H9 (cell line): Measurements from ENCODE around the gene PHF12. TPM values are rescaled to one million over a fixed set of nuclear protein-coding genes. Genes with fewer than 3 reads are reported as not detected.

Experiments used
- DNase-seq: peaks from one replicate; pipeline ENCODE4 v3.0.0-alpha.2; 2017
- H2AFZ ChIP-seq: one replicate; pipeline ENCODE4 v1.6.1; 2013; ENCODE audit warnings: mild to moderate bottlenecking, low read length, control low read depth, moderate library complexity
- H2AK5ac ChIP-seq: 2 replicates; pipeline ENCODE4 v1.6.1; 2013; ENCODE audit warnings: low read length, control low read depth, mixed read lengths; ENCODE audit not compliant: insufficient read length
- H2BK120ac ChIP-seq: one replicate; pipeline ENCODE4 v1.6.1; 2013; ENCODE audit warnings: low read depth, mild to moderate bottlenecking, low read length, control low read depth, inconsistent platforms; ENCODE audit not compliant: poor library complexity, severe bottlenecking
- H2BK12ac ChIP-seq: 2 replicates; pipeline ENCODE4 v1.6.1; 2013; ENCODE audit warnings: low read length, control low read depth, mixed read lengths, low read depth; ENCODE audit not compliant: insufficient read length
- H2BK15ac ChIP-seq: 2 replicates; pipeline ENCODE4 v1.6.1; 2013; ENCODE audit warnings: low read depth, low read length, control low read depth
- H2BK20ac ChIP-seq: one replicate; pipeline ENCODE4 v1.6.1; 2013; ENCODE audit warnings: low read depth, mild to moderate bottlenecking, low read length, control low read depth, inconsistent platforms; ENCODE audit not compliant: poor library complexity, severe bottlenecking
- H2BK5ac ChIP-seq: 2 replicates; pipeline ENCODE4 v1.6.1; 2013; ENCODE audit warnings: low read length, control low read depth, mixed read lengths; ENCODE audit not compliant: insufficient read length
- H3K14ac ChIP-seq: 2 replicates; pipeline ENCODE4 v1.6.1; 2013; ENCODE audit warnings: low read length, control low read depth; ENCODE audit not compliant: insufficient read depth
- H3K18ac ChIP-seq: 2 replicates; pipeline ENCODE4 v1.6.1; 2013; ENCODE audit warnings: low read depth, mild to moderate bottlenecking, mixed read lengths, low read length, control low read depth; ENCODE audit not compliant: insufficient read length
- H3K23ac ChIP-seq: 2 replicates; pipeline ENCODE4 v1.6.1; 2013; ENCODE audit warnings: low read length, control low read depth, mixed read lengths, low read depth; ENCODE audit not compliant: insufficient read length
- H3K23me2 ChIP-seq: 2 replicates; pipeline ENCODE4 v1.6.1; 2013; ENCODE audit warnings: low read depth, mild to moderate bottlenecking, mixed read lengths, low read length, control low read depth; ENCODE audit not compliant: insufficient read length, poor library complexity, severe bottlenecking
- H3K27ac ChIP-seq: 2 replicates; pipeline ENCODE4 v1.5.1; 2013; ENCODE audit warnings: low read length, control low read depth, mixed read lengths, low read depth; ENCODE audit not compliant: insufficient read length
- H3K27me3 ChIP-seq: 2 replicates; pipeline ENCODE4 v1.6.1; 2013; ENCODE audit warnings: low read length, control low read depth, inconsistent platforms; ENCODE audit not compliant: insufficient read depth
- H3K4ac ChIP-seq: 2 replicates; pipeline ENCODE4 v1.6.1; 2013; ENCODE audit warnings: low read depth, mild to moderate bottlenecking, control low read depth, inconsistent platforms, low read length, moderate library complexity
- H3K4me1 ChIP-seq: 2 replicates; pipeline ENCODE4 v1.6.1; 2013; ENCODE audit warnings: low read length, control low read depth, inconsistent platforms; ENCODE audit not compliant: insufficient read depth
- H3K4me2 ChIP-seq: 2 replicates; pipeline ENCODE4 v1.6.1; 2013; ENCODE audit warnings: low read length, control low read depth, mixed read lengths; ENCODE audit not compliant: insufficient read length, insufficient read depth
- H3K56ac ChIP-seq: 2 replicates; pipeline ENCODE4 v1.6.1; 2013; ENCODE audit warnings: low read depth, mild to moderate bottlenecking, mixed read lengths, low read length, control low read depth; ENCODE audit not compliant: insufficient read length
- H3K79me1 ChIP-seq: 2 replicates; pipeline ENCODE4 v1.6.1; 2013; ENCODE audit warnings: low read depth, mild to moderate bottlenecking, moderate library complexity, low read length, control low read depth, inconsistent platforms; ENCODE audit not compliant: insufficient read depth, poor library complexity, severe bottlenecking
- H3K79me2 ChIP-seq: 2 replicates; pipeline ENCODE4 v1.6.1; 2013; ENCODE audit warnings: low read length, control low read depth, inconsistent platforms; ENCODE audit not compliant: insufficient read depth
- H3K9ac ChIP-seq: 2 replicates; pipeline ENCODE4 v1.6.1; 2013; ENCODE audit warnings: low read length, control low read depth, mixed read lengths; ENCODE audit not compliant: insufficient read length; ENCODE audit errors: extremely low read depth
- H3K9me3 ChIP-seq: one replicate; pipeline ENCODE4 v1.6.1; 2013; ENCODE audit warnings: low read depth, low read length, inconsistent platforms; ENCODE audit not compliant: control insufficient read depth
- H3T11ph ChIP-seq: one replicate; pipeline ENCODE4 v1.6.1; 2013; ENCODE audit warnings: mild to moderate bottlenecking, low read length, control low read depth, inconsistent platforms
- H4K20me1 ChIP-seq: one replicate; pipeline ENCODE4 v1.6.1; 2013; ENCODE audit not compliant: control insufficient read depth, insufficient read length, insufficient read depth
- H4K5ac ChIP-seq: 2 replicates; pipeline ENCODE4 v1.6.1; 2013; ENCODE audit warnings: low read depth, mild to moderate bottlenecking, mixed read lengths, low read length, control low read depth; ENCODE audit not compliant: insufficient read length
- H4K8ac ChIP-seq: replicated peaks from 2 replicates; pipeline ENCODE4 v1.6.1; 2013; ENCODE audit warnings: low read length, control low read depth, mixed read lengths, low read depth; ENCODE audit not compliant: insufficient read length
- H4K91ac ChIP-seq: 2 replicates; pipeline ENCODE4 v1.6.1; 2013; ENCODE audit warnings: low read depth, mild to moderate bottlenecking, moderate library complexity, mixed read lengths, low read length, control low read depth; ENCODE audit not compliant: insufficient read length
- H3K27ac Mint-ChIP-seq, 3 experiments: 2 replicates in 2 of 3; 3 replicates in 1 of 3; pipeline ENCODE4 v1.8.0; 2020 to 2021; ENCODE audit warnings: mixed read lengths in 3 of 3, mild to moderate bottlenecking in 1 of 3, moderate library complexity in 1 of 3
- H3K27me3 Mint-ChIP-seq: 2 replicates; pipeline ENCODE4 v1.8.0; 2021; ENCODE audit warnings: low read depth, mild to moderate bottlenecking, moderate library complexity, mixed read lengths
- H3K36me3 Mint-ChIP-seq, 3 experiments: 2 replicates in 2 of 3; 3 replicates in 1 of 3; pipeline ENCODE4 v1.8.0; 2020 to 2021; ENCODE audit warnings: low read depth in 3 of 3, mixed read lengths in 3 of 3; ENCODE audit not compliant: insufficient read depth in 1 of 3
- H3K4me1 Mint-ChIP-seq, 2 experiments: 2 replicates each; pipeline ENCODE4 v1.8.0; 2020; ENCODE audit warnings: mixed read lengths in 2 of 2
- H3K4me3 Mint-ChIP-seq, 2 experiments: 2 replicates in 1 of 2; 3 replicates in 1 of 2; pipeline ENCODE4 v1.8.0; 2020 to 2021; ENCODE audit warnings: mild to moderate bottlenecking in 2 of 2, mixed read lengths in 2 of 2, moderate library complexity in 1 of 2
- H3K9me3 Mint-ChIP-seq, 2 experiments: 2 replicates in 1 of 2; 3 replicates in 1 of 2; pipeline ENCODE4 v1.8.0; 2020; ENCODE audit warnings: mild to moderate bottlenecking in 2 of 2, mixed read lengths in 2 of 2, moderate library complexity in 1 of 2
- CTCF ChIP-seq: fragments of 200-600 bp; sonication (generic); conservative IDR thresholded peaks from 3 replicates; pipeline ENCODE4 v1.8.0; 2021; ENCODE audit warnings: antibody characterized with exemption, mild to moderate bottlenecking
- WGBS: extraction: QIAGEN DNeasy Blood & Tissue Kit; methylation state at CpG from one replicate; pipeline ENCODE4 v1.1.7; 2013; ENCODE audit warnings: missing lambda C conversion rate, low lambda C conversion rate, mixed read lengths; ENCODE audit not compliant: insufficient read length; ENCODE audit errors: extremely low coverage; 5-methylcytosine and 5-hydroxymethylcytosine counted together
- total RNA-seq: library from RNA; stranded (reverse); gene quantifications from 2 replicates; pipeline ENCODE4 v1.2.1, GENCODE V29; 2021

Gene PHF12
- total RNA-seq, 1 experiment from 2014 or later: 62.1 TPM

DNA sequence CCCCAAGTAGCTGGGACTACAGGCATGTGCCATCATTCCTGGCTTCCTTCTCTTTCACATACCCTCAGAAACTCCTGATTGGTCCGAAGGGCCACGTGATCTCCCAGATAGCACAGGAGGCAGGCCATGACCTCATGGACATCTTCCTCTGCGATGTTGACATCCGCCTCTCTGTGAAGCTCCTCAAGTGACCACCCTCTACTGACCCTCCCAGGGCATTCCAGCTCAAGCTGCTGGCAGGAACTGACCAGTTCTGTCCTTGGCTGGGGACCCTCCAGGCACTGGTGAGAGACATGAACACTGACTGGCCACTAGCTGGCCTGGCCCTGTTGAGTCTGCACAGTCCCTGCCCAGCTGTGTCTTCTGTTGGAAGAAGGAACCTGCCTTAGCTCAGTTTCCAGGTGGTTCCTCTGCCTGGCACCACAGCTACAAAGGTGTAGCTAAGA, 90.9 kb downstream of the PHF12 start:
- no peak overlapping the region for H2BK15ac ChIP-seq

More for the DNA sequence above, 90.9 kb downstream of the PHF12 start:
- Histone ChIP-seq H4K20me1 (no peaks in the 10 kb centered on the region), H3K4me2 (no peak overlapping the region), H3K4ac (no peak overlapping the region), H3K27ac (no peak overlapping the region), H3K56ac (no peak overlapping the region), H3K9ac (no peak overlapping the region), H2BK120ac (no peak overlapping the region), H2AK5ac (no peak overlapping the region), H2BK12ac (no peak overlapping the region), H3K23me2 (peaks cover 3% of the 10 kb centered on the region), H2BK20ac (no peak overlapping the region), H4K5ac (no peak overlapping the region), H3K27me3 (no peaks in the 10 kb centered on the region), H3T11ph (no peak overlapping the region), H4K91ac (no peak overlapping the region), H3K79me2 (no peaks in the 10 kb centered on the region), H3K14ac (no peak overlapping the region), H3K9me3 (no peaks in the 10 kb centered on the region), H3K79me1 (no peaks in the 10 kb centered on the region), H3K18ac (no peak overlapping the region), H2BK5ac (no peak overlapping the region), H3K4me1 (no peaks in the 10 kb centered on the region), H4K8ac (no peak overlapping the region), H3K23ac (no peak overlapping the region), H2AFZ (no peak overlapping the region)
- no peak overlapping the region for H3K4me3 Mint-ChIP-seq
- DNase-seq: no peak
- peaks cover 28 to 43% (median 42%) of the 10 kb centered on the region in 3 experiments for H3K36me3 Mint-ChIP-seq
- no peak overlapping the region for H3K27ac Mint-ChIP-seq
- no peaks in the 10 kb centered on the region; the same call in 1 of the 2 replicates for H3K27me3 Mint-ChIP-seq
- no peak for TF ChIP-seq CTCF
- no peaks in the 10 kb centered on the region for H3K9me3 Mint-ChIP-seq
- peaks cover 9 to 18% of the 10 kb centered on the region in 2 experiments for H3K4me1 Mint-ChIP-seq
- no CpG with 5 or more reads among the region's 4 CpGs for WGBS
